ENCODE measurements around the gene C6orf52.

DNA sequence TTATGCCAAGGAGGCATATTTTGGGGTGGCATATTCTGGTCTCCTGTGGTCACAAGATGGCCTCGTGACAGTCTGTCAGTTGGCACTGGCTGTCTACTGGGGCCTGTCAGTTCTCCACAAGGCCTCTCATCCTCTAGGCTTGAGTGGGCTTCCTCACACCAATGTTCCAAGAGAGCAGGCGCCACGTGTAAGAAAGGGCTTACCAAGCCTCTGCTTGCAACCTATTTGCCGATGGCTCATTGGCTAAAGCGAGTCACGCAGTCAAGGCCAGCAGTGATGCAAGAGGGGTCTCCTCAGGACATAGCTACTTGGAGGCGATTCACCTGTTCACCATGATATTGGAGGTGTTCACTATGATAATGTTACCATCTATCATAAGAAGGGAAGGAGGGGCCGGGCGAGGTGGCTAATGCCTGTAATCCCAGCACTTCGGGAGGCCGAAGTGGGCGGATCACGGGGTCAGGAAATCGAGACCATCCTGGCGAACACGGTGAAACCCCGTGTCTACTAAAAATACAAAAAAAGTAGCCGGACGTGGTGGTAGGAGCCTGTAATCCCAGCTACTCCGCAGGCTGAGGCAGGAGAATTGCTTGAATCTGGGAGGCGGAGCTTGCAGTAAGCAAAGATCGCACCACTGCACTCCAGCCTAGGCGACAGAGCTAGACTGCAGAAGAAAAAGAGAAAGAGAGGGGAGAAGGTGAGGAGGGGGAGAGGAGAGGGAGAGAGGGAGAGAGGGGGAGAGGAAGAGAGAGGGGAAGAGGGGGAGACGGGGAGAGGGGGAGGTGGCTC lies 35.3 kb downstream of the C6orf52 start:
- TF ChIP-seq, protein P1, sequence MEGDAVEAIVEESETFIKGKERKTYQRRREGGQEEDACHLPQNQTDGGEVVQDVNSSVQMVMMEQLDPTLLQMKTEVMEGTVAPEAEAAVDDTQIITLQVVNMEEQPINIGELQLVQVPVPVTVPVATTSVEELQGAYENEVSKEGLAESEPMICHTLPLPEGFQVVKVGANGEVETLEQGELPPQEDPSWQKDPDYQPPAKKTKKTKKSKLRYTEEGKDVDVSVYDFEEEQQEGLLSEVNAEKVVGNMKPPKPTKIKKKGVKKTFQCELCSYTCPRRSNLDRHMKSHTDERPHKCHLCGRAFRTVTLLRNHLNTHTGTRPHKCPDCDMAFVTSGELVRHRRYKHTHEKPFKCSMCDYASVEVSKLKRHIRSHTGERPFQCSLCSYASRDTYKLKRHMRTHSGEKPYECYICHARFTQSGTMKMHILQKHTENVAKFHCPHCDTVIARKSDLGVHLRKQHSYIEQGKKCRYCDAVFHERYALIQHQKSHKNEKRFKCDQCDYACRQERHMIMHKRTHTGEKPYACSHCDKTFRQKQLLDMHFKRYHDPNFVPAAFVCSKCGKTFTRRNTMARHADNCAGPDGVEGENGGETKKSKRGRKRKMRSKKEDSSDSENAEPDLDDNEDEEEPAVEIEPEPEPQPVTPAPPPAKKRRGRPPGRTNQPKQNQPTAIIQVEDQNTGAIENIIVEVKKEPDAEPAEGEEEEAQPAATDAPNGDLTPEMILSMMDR (IDR thresholded peaks at IDR 0.05): no peak
- no peak for TF ChIP-seq EZH2 (IDR thresholded peaks at IDR 0.05)
- no peak for TF ChIP-seq EZH2phosphoT487 (IDR thresholded peaks at IDR 0.05)

Data from neural progenitor cell (in vitro differentiated cells).